K562 (cell line): ENCODE measurements around the gene C5AR2. TPM values are rescaled to one million over a fixed set of nuclear protein-coding genes. Genes with fewer than 3 reads are reported as not detected.
A peak's percentile ranks its signal among the peaks of the same experiment; 100 is the strongest.

Experiments
- ATAC-seq: fragments of 200-7000 bp; cut with Tn5 transposase; 3 replicates; pipeline ENCODE4 v1.9.1; 2020; ENCODE audit warnings: moderate library complexity
- BruUV-seq: library from RNA; stranded (reverse); fragments of 400-500 nt; replicated peaks from 2 replicates; lab custom pipeline; 2021; lab: Mats Ljungman, UMichigan
- CTCF ChIA-PET: fragments of 300-600 bp; formaldehyde crosslinking; extraction: SDS; loops from one replicate; lab custom pipeline; 2021; ENCODE audit warnings: low intra/inter-chr PET ratio; lab: Yijun Ruan, JAX
- POLR2A ChIA-PET: fragments of 300-600, 350-650 bp; sonication (Branson Sonifier 250); formaldehyde crosslinking; extraction: SDS; loops from one replicate; lab custom pipeline; 2021; ENCODE audit warnings: antibody characterized with exemption, inconsistent platforms; lab: Yijun Ruan, JAX
- DNase-seq, 4 experiments: peaks; one replicate each; pipeline versions ENCODE4 v3.0.0 to v3.0.0-alpha.2; 2011 to 2018; ENCODE audit warnings: low spot score in 3 of 4, mixed read lengths in 3 of 4; ENCODE audit errors: extremely low read depth in 1 of 4
- FAIRE-seq: peaks from 2 replicates; lab custom pipeline; 2011; peaks lifted over from hg19 to GRCh38; lab: Jason Lieb, UNC
- H2AFZ ChIP-seq: 2 replicates; pipeline ENCODE4 v1.6.0; 2011; ENCODE audit warnings: low read depth, low read length, control low read depth, inconsistent platforms
- H3K27ac ChIP-seq: fragments of 200-600 bp; 3 replicates; pipeline ENCODE4 v1.8.0; 2011; ENCODE audit warnings: low read depth, mild to moderate bottlenecking, control low read depth, inconsistent platforms, low read length, moderate library complexity, mixed read lengths; ENCODE audit errors: extremely low read depth
- H3K27me3 ChIP-seq, 2 experiments: fragments of 300-600 bp in 1 of 2; 2 replicates in 1 of 2; 3 replicates in 1 of 2; pipeline versions ENCODE4 v1.6.0 to v1.8.0; 2011; ENCODE audit warnings: inconsistent platforms in 2 of 2, low read length in 2 of 2, mild to moderate bottlenecking in 1 of 2, mixed read lengths in 1 of 2, moderate library complexity in 1 of 2; ENCODE audit not compliant: control insufficient read depth in 2 of 2, insufficient read depth in 2 of 2
- H3K36me3 ChIP-seq: fragments of 300-600 bp; 3 replicates; pipeline ENCODE4 v1.8.0; 2011; ENCODE audit warnings: mild to moderate bottlenecking, low read length, inconsistent platforms; ENCODE audit not compliant: control insufficient read depth, insufficient read depth
- H3K4me1 ChIP-seq, 2 experiments: fragments of 200-600 bp in 1 of 2; replicated peaks in 1 of 2; 2 replicates in 1 of 2; 3 replicates in 1 of 2; pipeline versions ENCODE4 v1.5.1 to v1.8.0; 2011; ENCODE audit warnings: inconsistent platforms in 2 of 2, low read length in 2 of 2, mild to moderate bottlenecking in 1 of 2, mixed read lengths in 1 of 2, moderate library complexity in 1 of 2; ENCODE audit not compliant: control insufficient read depth in 2 of 2, insufficient read depth in 2 of 2
- H3K4me2 ChIP-seq: 2 replicates; pipeline ENCODE4 v1.6.1; 2011; ENCODE audit warnings: low read length, control low read depth, inconsistent platforms, mixed read lengths; ENCODE audit not compliant: insufficient read depth
- H3K4me3 ChIP-seq: fragments of 200-600 bp; sonication (generic), shearing (Covaris generic); 2 replicates; pipeline ENCODE4 v1.5.1; 2016; ENCODE audit warnings: control low read depth, inconsistent platforms
- H3K79me2 ChIP-seq: fragments of 200-600 bp; 3 replicates; pipeline ENCODE4 v1.8.0; 2011; ENCODE audit warnings: low read length, inconsistent platforms; ENCODE audit not compliant: control insufficient read depth, insufficient read depth
- H3K9ac ChIP-seq, 2 experiments: 2 replicates each; pipeline versions ENCODE4 v1.6.0 to v1.6.1; 2011; ENCODE audit warnings: low read depth in 2 of 2, low read length in 2 of 2, control low read depth in 1 of 2, inconsistent platforms in 1 of 2, mild to moderate bottlenecking in 1 of 2, mixed read lengths in 1 of 2; ENCODE audit not compliant: insufficient read depth in 1 of 2
- H3K9me1 ChIP-seq: one replicate; pipeline ENCODE4 v1.6.0; 2011; ENCODE audit warnings: inconsistent platforms, mild to moderate bottlenecking, low read length, moderate library complexity; ENCODE audit not compliant: control insufficient read depth, insufficient read depth
- H3K9me3 ChIP-seq: replicated peaks from 2 replicates; pipeline ENCODE4 v1.5.1; 2011; ENCODE audit warnings: low read depth, low read length, inconsistent platforms; ENCODE audit not compliant: control insufficient read depth, insufficient read depth
- H4K20me1 ChIP-seq: replicated peaks from 2 replicates; pipeline ENCODE4 v1.6.1; 2011; ENCODE audit warnings: low read length, inconsistent platforms, mixed read lengths; ENCODE audit not compliant: control insufficient read depth, insufficient read depth
- BCOR ChIP-seq: fragments of 450-650 bp; IDR thresholded peaks from 2 replicates; pipeline ENCODE4 v1.6.1; 2016
- CBFA2T3 ChIP-seq: fragments of 450-650 bp; IDR thresholded peaks from 2 replicates; pipeline ENCODE4 v1.6.1; 2017
- CHCHD3 ChIP-seq: fragments of 250-450 bp; sonication (Bioruptor Pico); IDR thresholded peaks from 2 replicates; pipeline ENCODE4 v2.1.2; 2022; ENCODE audit warnings: mild to moderate bottlenecking
- PCBP1 ChIP-seq: fragments of 200-400 bp; formaldehyde crosslinking; IDR thresholded peaks from 2 replicates; pipeline ENCODE4 v1.6.1; 2018; ENCODE audit warnings: mild to moderate bottlenecking, low read depth, low read length; ENCODE audit not compliant: poor library complexity, severe bottlenecking
- POLR2AphosphoS5 ChIP-seq: IDR thresholded peaks from 2 replicates; pipeline ENCODE4 v1.6.1; 2011; ENCODE audit warnings: mild to moderate bottlenecking, low read depth, low read length, moderate library complexity; ENCODE audit not compliant: control insufficient read depth, insufficient read depth
- RAD51 ChIP-seq: fragments of 450-650 bp; IDR thresholded peaks from 2 replicates; pipeline ENCODE4 v1.7.1; 2016; ENCODE audit warnings: low read depth, mild to moderate bottlenecking, borderline replicate concordance
- SIX5 ChIP-seq, 2 experiments: IDR thresholded peaks; 2 replicates each; pipeline ENCODE4 v1.6.1; 2011; ENCODE audit warnings: low read length in 2 of 2, borderline replicate concordance in 1 of 2, low read depth in 1 of 2, mild to moderate bottlenecking in 1 of 2, moderate library complexity in 1 of 2; ENCODE audit not compliant: insufficient read depth in 1 of 2
- ZHX1 ChIP-seq: fragments of 150-350 bp; conservative IDR thresholded peaks from 2 replicates; pipeline ENCODE4 v1.6.1; 2014; ENCODE audit warnings: low read length
- ZNF121 ChIP-seq: sonication (generic); formaldehyde crosslinking; conservative IDR thresholded peaks from 2 replicates; pipeline ENCODE4 v1.8.0; 2022; ENCODE audit warnings: missing genetic modification reagents
- ZNF75A ChIP-seq: fragments of 450-650 bp; formaldehyde crosslinking; IDR thresholded peaks from 2 replicates; pipeline ENCODE4 v1.4.0; 2020; ENCODE audit warnings: mild to moderate bottlenecking
- ZNF764 ChIP-seq: fragments of 250-450 bp; sonication (Bioruptor Pico); IDR thresholded peaks from 2 replicates; pipeline ENCODE4 v1.4.0; 2020; ENCODE audit warnings: low read depth, mild to moderate bottlenecking, moderate library complexity
- WGBS: fragments of 100-300 bp; shearing (Covaris generic); methylation state at CpG from one replicate; pipeline ENCODE4 v1.1.6; 2016; ENCODE audit warnings: low coverage, mixed read lengths; ENCODE audit not compliant: insufficient coverage; ENCODE audit errors: missing lambda C conversion rate; 5-methylcytosine and 5-hydroxymethylcytosine counted together
- in situ Hi-C: fragments of 300-500 bp; cut with MboI; formaldehyde crosslinking; loops from 4 replicates; pipeline ENCODE4 v1.15.0; 2018; ENCODE audit warnings: inconsistent platforms, mixed read lengths
- intact Hi-C: fragments of 100-400 bp; cut with micrococcal nuclease; formaldehyde crosslinking; loops from 2 replicates; pipeline ENCODE4 v1.14.2; 2022
- polyA plus RNA-seq, 8 experiments: library from polyadenylated mRNA; depleted of rRNA in 4 of 8; stranded (reverse) in 5 of 8; unstranded in 3 of 8; fragments of >200 nt; fragmentation: Nextera tagmentation in 2 of 8; fragmentation: Illumina TruSeq in 1 of 8; extraction: Ambion mirVana in 2 of 8; extraction: Trizol in 1 of 8; gene quantifications; 2 replicates each; pipeline versions ENCODE4 v1.2.1 to v1.2.3, GENCODE V29; 2011 to 2014; ENCODE audit warnings: inconsistent platforms in 1 of 8, missing spikeins in 1 of 8
- total RNA-seq, 7 experiments: library from RNA; depleted of rRNA in 6 of 7; stranded (reverse); fragments of >200 nt in 6 of 7; fragmentation: Illumina TruSeq in 2 of 7; extraction: Trizol in 2 of 7; gene quantifications; 2 replicates each; pipeline versions ENCODE4 v1.2.1 to v1.2.3, GENCODE V29; 2011 to 2021; ENCODE audit warnings: low replicate concordance in 1 of 7
- TF ChIP-seq, protein P1 (sequence below): fragments of 250-450 bp; sonication (Bioruptor Pico); IDR thresholded peaks from 2 replicates; pipeline ENCODE4 v1.8.0; 2021; ENCODE audit warnings: moderate library complexity, mild to moderate bottlenecking, inconsistent platforms
- TF ChIP-seq, protein P2 (sequence below): sonication (generic); formaldehyde crosslinking; IDR thresholded peaks from 2 replicates; pipeline ENCODE4 v1.8.0; 2022; ENCODE audit warnings: mild to moderate bottlenecking, missing genetic modification reagents, borderline replicate concordance

C5AR2 gene
- total and polyA plus RNA-seq, 9 of the 15 experiments (the other 6 are each of a cell fraction or from before 2014, with no cell fraction given) = 0.01 to 1.1 (median 0.13) TPM

DNA sequence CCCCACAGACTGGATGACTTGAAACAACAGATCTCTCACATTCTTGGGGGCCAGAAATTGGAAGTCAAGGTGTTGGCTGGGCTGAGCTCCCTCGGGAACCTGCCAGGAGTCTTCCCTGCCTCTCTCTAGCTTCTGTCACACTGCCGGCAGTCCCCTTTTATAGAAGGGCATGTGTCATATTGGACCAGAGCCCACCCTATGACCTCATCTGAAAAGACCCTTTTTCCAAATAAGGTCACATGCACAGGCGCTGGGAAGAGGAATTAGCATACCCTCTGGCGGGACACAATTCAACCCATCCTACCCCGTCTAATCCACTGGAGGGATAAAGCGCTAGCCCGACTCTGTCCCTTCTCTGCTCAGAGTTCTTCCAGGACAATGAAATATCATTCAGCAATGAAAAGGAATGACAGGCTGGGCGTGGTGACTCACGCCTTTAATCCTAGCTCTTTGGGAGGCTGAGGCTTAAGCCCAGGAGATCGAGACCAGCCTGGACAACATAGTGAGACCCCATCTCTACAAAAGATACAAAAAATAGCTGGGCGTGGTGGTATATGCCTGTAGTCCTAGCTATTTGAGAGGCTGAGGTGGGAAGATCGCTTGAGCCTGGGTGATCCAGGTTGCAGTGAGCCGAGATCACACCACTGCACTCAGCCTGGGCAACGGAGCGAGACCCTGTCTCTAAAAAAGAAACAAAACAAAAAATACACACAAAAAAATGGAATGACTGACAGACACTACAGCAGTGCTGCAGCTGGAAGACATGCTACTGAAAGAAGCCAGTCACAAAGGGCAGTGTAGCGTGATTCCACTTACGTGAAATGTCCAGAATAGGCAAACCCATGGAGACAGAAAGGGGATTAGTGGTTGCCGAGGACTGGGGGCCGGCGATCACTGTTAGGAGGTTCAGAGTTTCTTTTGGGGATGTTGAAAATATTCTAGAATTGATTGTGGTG lies 58.8 kb downstream of the C5AR2 start:
- no peak overlapping the region for H2AFZ ChIP-seq
- TF ChIP-seq CHCHD3 = no peak
- TF ChIP-seq, protein P1, sequence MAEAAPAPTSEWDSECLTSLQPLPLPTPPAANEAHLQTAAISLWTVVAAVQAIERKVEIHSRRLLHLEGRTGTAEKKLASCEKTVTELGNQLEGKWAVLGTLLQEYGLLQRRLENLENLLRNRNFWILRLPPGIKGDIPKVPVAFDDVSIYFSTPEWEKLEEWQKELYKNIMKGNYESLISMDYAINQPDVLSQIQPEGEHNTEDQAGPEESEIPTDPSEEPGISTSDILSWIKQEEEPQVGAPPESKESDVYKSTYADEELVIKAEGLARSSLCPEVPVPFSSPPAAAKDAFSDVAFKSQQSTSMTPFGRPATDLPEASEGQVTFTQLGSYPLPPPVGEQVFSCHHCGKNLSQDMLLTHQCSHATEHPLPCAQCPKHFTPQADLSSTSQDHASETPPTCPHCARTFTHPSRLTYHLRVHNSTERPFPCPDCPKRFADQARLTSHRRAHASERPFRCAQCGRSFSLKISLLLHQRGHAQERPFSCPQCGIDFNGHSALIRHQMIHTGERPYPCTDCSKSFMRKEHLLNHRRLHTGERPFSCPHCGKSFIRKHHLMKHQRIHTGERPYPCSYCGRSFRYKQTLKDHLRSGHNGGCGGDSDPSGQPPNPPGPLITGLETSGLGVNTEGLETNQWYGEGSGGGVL = no peak
- no peak for TF ChIP-seq ZNF75A (CRISPR knock-in tag)
- TF ChIP-seq ZNF121 = peak; percentile 93
- TF ChIP-seq ZNF764 (CRISPR knock-in tag) = no peak
- no peak for TF ChIP-seq POLR2AphosphoS5
- no peak for TF ChIP-seq SIX5 (IDR thresholded peaks at IDR 0.05; ENCODE audit: borderline replicate concordance in 1 of 2, insufficient read depth in 1 of 2, low read depth in 1 of 2, low read length in 2 of 2)
- no peak for TF ChIP-seq CBFA2T3
- TF ChIP-seq, protein P2, sequence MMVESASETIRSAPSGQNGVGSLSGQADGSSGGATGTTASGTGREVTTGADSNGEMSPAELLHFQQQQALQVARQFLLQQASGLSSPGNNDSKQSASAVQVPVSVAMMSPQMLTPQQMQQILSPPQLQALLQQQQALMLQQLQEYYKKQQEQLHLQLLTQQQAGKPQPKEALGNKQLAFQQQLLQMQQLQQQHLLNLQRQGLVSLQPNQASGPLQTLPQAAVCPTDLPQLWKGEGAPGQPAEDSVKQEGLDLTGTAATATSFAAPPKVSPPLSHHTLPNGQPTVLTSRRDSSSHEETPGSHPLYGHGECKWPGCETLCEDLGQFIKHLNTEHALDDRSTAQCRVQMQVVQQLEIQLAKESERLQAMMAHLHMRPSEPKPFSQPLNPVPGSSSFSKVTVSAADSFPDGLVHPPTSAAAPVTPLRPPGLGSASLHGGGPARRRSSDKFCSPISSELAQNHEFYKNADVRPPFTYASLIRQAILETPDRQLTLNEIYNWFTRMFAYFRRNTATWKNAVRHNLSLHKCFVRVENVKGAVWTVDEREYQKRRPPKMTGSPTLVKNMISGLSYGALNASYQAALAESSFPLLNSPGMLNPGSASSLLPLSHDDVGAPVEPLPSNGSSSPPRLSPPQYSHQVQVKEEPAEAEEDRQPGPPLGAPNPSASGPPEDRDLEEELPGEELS (CRISPR knock-in tag) = peak; percentile 26; the same call in 1 of the 2 replicates
- no peak for TF ChIP-seq PCBP1
- TF ChIP-seq ZHX1 = no peak
- no peak for TF ChIP-seq RAD51
- peak; percentile 32; the same call in 1 of the 2 replicates for TF ChIP-seq BCOR

More for the DNA sequence above, 58.8 kb downstream of the C5AR2 start:
- peaks cover 9 to 16% of the 10 kb centered on the region in 2 experiments; a peak in 4 of 5 replicates for H3K27me3 ChIP-seq
- WGBS = 34% methylated on average over 20 of the region's 20 CpGs
- ChIA-PET POLR2A (interaction anchor here (0.6 to 1.0 kb wide), 4 partner anchors 42 to 116 kb away, joined by 3 to 4 read pairs (median 3); partner anchors contain the start of gene INAFM1), CTCF (interaction anchor here (0.5 to 2.6 kb wide), 6 partner anchors 81 to 956 kb away, joined by 3 to 28 read pairs (median 8); partner anchors contain the start of gene C5AR1)
- intact Hi-C loops = loop anchor here (1.0 to 2.0 kb wide), 3 partner anchors 86 to 106 kb away; no protein-coding TSS in a partner anchor
- no peaks in the 10 kb centered on the region for H4K20me1 ChIP-seq
- no peaks in the 10 kb centered on the region for H3K79me2 ChIP-seq
- no peak for DNase-seq
- H3K4me1 ChIP-seq = no peaks in the 10 kb centered on the region; a peak in 1 of 5 replicates
- no peaks in the 10 kb centered on the region for H3K9me1 ChIP-seq
- in situ Hi-C loops = loop anchor here (5.0 kb wide), 1 partner anchor 94 kb away; no protein-coding TSS in a partner anchor
- no peak for FAIRE-seq
- H3K36me3 ChIP-seq = no peaks in the 10 kb centered on the region
- H3K9me3 ChIP-seq = no peaks in the 10 kb centered on the region
- BruUV-seq = no TSS peak
- no peak overlapping the region for H3K27ac ChIP-seq
- peak; percentile 29; the same call in 2 of the 3 replicates for ATAC-seq
- H3K9ac ChIP-seq = no peak overlapping the region
- no peak overlapping the region for H3K4me3 ChIP-seq
- no peak overlapping the region for H3K4me2 ChIP-seq
